Ovary (tissue), 3 donors: ENCODE results near the gene BLTP3B.

Experiments used
- POLR2A ChIP-seq: fragments of 450-650 bp; IDR thresholded peaks from one replicate; pipeline ENCODE4 v1.6.1; 2017; ENCODE audit warnings: antibody characterized with exemption, mild to moderate bottlenecking, moderate library complexity
- TF ChIP-seq, protein P1 (sequence below), 3 donors: fragments of 450-650 bp in 2 of 3; fragments of 200-600 bp in 1 of 3; IDR thresholded peaks; one replicate each; pipeline versions ENCODE4 v1.5.1 to v1.8.0; 2016 to 2022; ENCODE audit warnings: antibody characterized with exemption in 3 of 3, mild to moderate bottlenecking in 1 of 3
- donor health status: DM: no; HTN: no; CAD: no.

DNA sequence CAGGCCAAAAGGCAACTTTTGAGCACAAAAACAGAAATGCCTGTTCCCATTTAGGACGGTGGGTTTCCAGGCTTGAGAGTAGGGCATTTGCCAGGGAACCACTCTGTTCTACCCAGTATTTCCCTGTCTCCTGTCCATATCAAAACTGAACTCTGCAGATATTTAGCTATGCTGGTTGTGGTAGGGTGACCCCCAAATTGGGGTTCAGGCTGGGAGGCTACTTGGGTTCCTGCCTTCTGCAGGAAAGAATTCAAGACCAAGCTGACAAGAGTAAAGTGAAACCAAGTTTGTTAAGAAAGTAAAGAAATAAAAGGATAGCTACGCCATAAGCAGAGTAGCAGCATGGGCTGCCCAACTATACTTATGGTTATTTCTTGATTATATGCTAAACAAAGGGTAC is 3.6 kb upstream of the BLTP3B start:
- TF ChIP-seq, protein P1, sequence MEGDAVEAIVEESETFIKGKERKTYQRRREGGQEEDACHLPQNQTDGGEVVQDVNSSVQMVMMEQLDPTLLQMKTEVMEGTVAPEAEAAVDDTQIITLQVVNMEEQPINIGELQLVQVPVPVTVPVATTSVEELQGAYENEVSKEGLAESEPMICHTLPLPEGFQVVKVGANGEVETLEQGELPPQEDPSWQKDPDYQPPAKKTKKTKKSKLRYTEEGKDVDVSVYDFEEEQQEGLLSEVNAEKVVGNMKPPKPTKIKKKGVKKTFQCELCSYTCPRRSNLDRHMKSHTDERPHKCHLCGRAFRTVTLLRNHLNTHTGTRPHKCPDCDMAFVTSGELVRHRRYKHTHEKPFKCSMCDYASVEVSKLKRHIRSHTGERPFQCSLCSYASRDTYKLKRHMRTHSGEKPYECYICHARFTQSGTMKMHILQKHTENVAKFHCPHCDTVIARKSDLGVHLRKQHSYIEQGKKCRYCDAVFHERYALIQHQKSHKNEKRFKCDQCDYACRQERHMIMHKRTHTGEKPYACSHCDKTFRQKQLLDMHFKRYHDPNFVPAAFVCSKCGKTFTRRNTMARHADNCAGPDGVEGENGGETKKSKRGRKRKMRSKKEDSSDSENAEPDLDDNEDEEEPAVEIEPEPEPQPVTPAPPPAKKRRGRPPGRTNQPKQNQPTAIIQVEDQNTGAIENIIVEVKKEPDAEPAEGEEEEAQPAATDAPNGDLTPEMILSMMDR (IDR thresholded peaks at IDR 0.05): no peak
- no peak for TF ChIP-seq POLR2A
